HCT116 (cell line): ENCODE measurements around the gene PRPF19.

Source experiments
- CTCF ChIP-seq, 3 experiments: fragments of 200-600 bp in 1 of 3; sonication (generic) in 1 of 3; IDR thresholded peaks in 2 of 3; conservative IDR thresholded peaks in 1 of 3; 2 replicates each; pipeline ENCODE4 v1.5.1; 2012 to 2017; ENCODE audit warnings: low read depth in 2 of 3, low read length in 2 of 3, antibody characterized with exemption in 1 of 3, borderline replicate concordance in 1 of 3, control low read depth in 1 of 3, mild to moderate bottlenecking in 1 of 3, mixed read lengths in 1 of 3, mixed run types in 1 of 3, moderate library complexity in 1 of 3; ENCODE audit not compliant: insufficient read depth in 1 of 3
- EGR1 ChIP-seq: IDR thresholded peaks from 2 replicates; pipeline ENCODE4 v1.6.1; 2012; ENCODE audit warnings: low read depth
- EZH2phosphoT487 ChIP-seq: fragments of 200-600 bp; IDR thresholded peaks from 2 replicates; pipeline ENCODE4 v1.6.1; 2018; ENCODE audit warnings: antibody characterized with exemption, borderline replicate concordance
- FOSL1 ChIP-seq: IDR thresholded peaks from 2 replicates; pipeline ENCODE4 v1.6.1; 2012; ENCODE audit warnings: low read depth
- POLR2A ChIP-seq: IDR thresholded peaks from 2 replicates; pipeline ENCODE4 v1.7.0; 2011; ENCODE audit warnings: borderline replicate concordance; ENCODE audit not compliant: insufficient read depth, insufficient read length; ENCODE audit errors: extremely low read depth
- RAD21 ChIP-seq: IDR thresholded peaks from 2 replicates; pipeline ENCODE4 v1.6.1; 2012; ENCODE audit warnings: low read depth, mild to moderate bottlenecking
- REST ChIP-seq: IDR thresholded peaks from 2 replicates; pipeline ENCODE4 v1.6.1; 2012; ENCODE audit warnings: low read depth
- SIN3A ChIP-seq: IDR thresholded peaks from 2 replicates; pipeline ENCODE4 v1.6.1; 2012; ENCODE audit warnings: low read depth
- ZFX ChIP-seq: fragments of 450-650 bp; IDR thresholded peaks from 2 replicates; pipeline ENCODE4 v1.6.1; 2017
- ZNF274 ChIP-seq: fragments of 200-500 bp; sonication (Bioruptor generic); IDR thresholded peaks from 2 replicates; pipeline ENCODE4 v1.6.1; 2014; ENCODE audit warnings: mild to moderate bottlenecking, low read depth, low read length, inconsistent platforms

GRCh38 chr11:60867871-60868681 lies 38.3 kb downstream of the PRPF19 start:
- TF ChIP-seq REST: no peak
- no peak for TF ChIP-seq ZNF274
- no peak for TF ChIP-seq ZFX
- no peak for TF ChIP-seq CTCF (IDR thresholded peaks at IDR 0.05 in 2 of 3, conservative IDR thresholded peaks at IDR 0.05 in 1 of 3; ENCODE audit: borderline replicate concordance in 1 of 3, insufficient read depth in 1 of 3, low read depth in 2 of 3, low read length in 2 of 3)
- no peak for TF ChIP-seq POLR2A
- no peak for TF ChIP-seq EZH2phosphoT487
- TF ChIP-seq EGR1: no peak
- TF ChIP-seq RAD21: no peak
- no peak for TF ChIP-seq SIN3A
- no peak for TF ChIP-seq FOSL1
